DMS153 treated with DMSO at 0.1 percent for 48 hours (cell line): ENCODE measurements around the gene TLE5.
A peak's percentile ranks its signal among the peaks of the same experiment; 100 is the strongest.
"Not testable (repeated sequence)": the region's sequence is repeated elsewhere in the genome, so short reads cannot be mapped to it uniquely, and the experiment has no call there.

Experiments used
- DNase-seq: peaks from one replicate; lab custom pipeline; 2025; ENCODE audit not compliant: unreplicated experiment; lab: John Stamatoyannopoulos, UW

TLE5 gene

GRCh38 chr19:3061182-3062161 is 823 bp downstream of the TLE5 start:
- DNase-seq, result no peak

GRCh38 chr19:3060857-3061181 is 1.5 kb downstream of the TLE5 start:
- no peak for DNase-seq

- no peak for DNase-seq
Observed at GRCh38 chr19:3059653-3060052, 2.6 kb downstream of the TLE5 start.

- no peak for DNase-seq
Observed at GRCh38 chr19:3058821-3059314, 3.4 kb downstream of the TLE5 start.

- DNase-seq, result no peak
Observed at GRCh38 chr19:3058009-3058820, 4.1 kb downstream of the TLE5 start.

GRCh38 chr19:3057275-3057714 is 5.0 kb downstream of the TLE5 start:
- peak; percentile 17 for DNase-seq

- peak; percentile 85 for DNase-seq
Observed at GRCh38 chr19:3056417-3057088, 5.7 kb downstream of the TLE5 start.

GRCh38 chr19:3055741-3056416 is 6.4 kb downstream of the TLE5 start:
- DNase-seq, result peak; percentile 85

GRCh38 chr19:3054972-3055740 is 7.1 kb downstream of the TLE5 start:
- DNase-seq, result no peak

GRCh38 chr19:3054265-3054971 is 7.9 kb downstream of the TLE5 start:
- DNase-seq, result no peak

DNA sequence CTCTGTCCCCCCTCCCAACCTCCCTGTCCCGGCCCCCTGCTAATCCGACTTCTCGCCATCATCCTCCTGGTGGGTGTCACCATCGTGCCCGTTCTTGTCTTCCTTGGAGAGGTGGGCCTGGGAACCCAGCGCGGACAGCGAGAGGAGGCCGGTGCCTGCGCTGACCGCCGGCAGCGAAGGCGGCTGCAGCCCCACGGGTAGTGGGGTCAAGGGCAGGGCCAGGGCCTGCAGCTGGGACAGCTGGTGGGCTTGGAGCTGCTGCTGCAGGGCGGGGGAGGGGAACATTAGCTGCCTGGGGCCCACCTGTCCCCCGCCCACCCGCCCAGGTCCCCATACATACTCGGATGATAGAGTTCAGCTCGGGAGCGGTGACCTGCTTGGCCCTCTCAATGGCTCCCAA is 8.5 kb downstream of the TLE5 start:
- DNase-seq, result no peak

- DNase-seq, result no peak
Observed at GRCh38 chr19:3053218-3053621, 9.1 kb downstream of the TLE5 start.

DNA sequence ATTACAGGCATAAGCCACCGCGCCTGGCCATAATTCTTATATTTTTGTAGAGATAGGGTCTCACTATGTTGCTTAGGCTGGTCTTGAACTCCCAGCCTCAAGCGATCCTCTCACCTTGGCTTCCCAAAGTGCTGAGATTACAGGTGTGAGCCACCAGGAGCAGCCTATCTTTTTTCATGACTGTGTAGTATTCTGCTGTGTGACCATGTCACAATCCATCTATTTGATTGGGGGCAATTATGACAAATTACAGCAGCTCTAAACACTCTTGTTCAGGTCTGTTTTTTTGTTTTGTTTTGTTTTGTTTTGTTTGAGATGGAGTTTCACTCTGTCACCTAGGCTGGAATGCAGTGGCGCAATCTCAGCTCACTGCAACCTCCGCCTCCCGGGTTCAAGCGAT is 12.3 kb downstream of the TLE5 start:
- not testable (repeated sequence) for DNase-seq

DNA sequence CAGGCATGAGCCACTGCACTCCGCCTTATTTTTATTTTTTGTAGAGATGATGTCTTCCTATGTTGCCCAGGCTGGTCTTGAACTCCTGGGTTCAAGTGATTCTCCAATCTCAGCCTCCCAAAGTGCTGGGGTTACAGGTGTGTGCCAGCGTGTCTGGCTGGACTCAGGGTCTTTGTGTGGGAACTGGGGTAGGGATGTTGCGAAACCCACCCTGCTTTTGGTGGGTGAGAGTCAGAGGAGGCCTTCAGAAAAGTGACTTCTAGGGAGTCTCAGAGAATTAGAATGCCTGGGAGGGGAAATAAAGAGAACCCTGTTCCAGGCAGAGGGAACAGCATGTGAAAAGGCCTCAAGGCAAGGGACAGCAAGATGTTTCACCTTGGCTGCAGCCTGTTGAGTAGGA is 13.2 kb downstream of the TLE5 start:
- DNase-seq, result no peak

DNA sequence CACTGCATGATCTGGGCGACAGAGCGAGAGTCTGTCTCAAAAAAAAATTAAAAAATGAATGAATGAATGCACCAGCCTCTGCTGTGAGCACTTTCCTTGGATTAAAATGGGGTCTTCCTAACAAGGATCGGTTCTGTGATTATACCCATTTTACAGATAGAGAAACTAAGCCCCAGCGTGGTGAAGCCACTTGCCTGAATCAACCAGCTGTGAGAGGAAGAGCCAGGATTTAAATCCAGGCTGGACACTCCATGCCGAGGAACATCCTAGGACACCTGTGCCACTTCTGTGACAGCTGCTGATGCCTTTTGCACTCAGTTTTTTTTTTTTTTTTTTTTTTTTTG is 14.1 kb downstream of the TLE5 start:
- no peak for DNase-seq

DNA sequence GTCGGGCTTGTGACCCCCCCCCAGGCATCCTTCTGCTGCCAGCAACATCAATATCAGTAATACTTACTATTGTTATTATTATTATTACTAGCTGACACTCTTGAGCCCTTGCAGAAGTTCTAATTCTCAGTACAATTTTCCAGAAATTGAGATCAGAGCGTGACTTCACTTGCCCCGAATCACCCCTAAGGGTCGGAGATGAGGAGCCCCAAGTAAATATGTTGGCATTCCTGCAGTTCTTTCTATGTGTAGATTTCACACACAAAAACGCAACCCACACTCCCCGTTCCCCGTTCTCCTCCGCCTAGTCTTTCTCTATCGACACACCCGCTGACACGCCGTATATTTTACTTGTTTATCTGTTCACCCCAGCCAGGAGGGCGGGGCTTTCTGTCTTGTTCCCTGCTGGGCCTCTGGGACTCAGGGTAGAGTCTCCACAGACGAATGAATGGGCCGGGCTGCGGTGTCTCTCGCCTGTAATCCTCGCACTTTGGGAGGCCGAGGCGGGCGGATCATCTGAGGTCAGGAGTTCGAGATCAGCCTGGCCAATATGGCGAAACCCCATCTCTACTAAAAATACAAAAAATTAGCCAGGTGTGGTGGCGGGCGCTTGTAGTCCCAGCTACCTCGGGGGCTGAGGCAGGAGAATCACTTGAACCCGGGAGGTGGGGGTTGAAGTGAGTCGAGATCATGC is 14.7 kb downstream of the TLE5 start:
- DNase-seq, result peak; percentile 68

DNA sequence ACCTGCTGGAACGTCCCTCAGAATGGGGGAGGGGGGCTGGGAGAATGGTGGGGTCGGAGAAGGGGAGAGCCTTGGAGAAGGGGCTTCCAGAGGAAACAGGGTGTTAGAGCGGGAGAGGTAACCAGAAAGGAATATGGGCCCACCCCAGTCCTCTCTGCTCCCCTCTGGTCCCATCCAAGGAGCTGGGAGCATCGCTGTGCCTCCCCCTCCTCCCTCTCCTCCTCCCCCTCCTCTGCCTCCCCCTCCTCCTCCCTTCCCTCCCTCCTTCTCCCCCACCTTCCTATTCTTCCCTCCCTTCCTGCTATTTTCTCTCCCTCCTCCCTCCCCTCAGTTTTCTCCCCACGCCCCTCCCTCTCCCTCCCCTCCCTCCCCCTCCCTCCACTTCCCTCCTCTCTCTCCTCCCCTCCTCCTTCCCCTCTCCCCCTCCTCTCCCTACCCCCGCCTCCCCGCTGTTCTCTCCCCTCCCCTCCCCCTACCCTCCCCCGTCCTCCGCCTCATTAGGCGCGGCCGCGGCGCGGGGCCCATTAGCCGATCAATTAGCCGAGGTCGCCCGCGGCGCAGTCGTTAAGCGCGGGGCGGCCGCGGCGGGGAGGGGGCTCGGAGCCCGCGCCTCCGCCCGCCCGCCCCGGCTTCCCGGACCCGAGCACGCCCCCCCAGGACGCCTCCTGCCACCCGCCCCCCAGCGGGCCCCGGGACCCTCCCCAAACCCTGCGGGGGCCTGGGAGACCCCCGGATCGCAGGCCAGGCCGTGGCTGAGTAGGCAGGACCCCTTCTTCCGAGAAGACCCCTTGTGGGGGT is 15.4 kb downstream of the TLE5 start:
- DNase-seq, result peak; percentile 73
